MCF 10A (cell line): Measurements from ENCODE around the gene CHCHD4. TPM values are rescaled to one million over a fixed set of nuclear protein-coding genes. Genes with fewer than 3 reads are reported as not detected.

Experiments used
- BruUV-seq: library from RNA; stranded (reverse); fragments of 400-500 nt; replicated peaks from 2 replicates; lab custom pipeline; 2021; lab: Mats Ljungman, UMichigan
- CTCF ChIA-PET: fragments of 300-600 bp; sonication (Branson Sonifier 250); formaldehyde crosslinking; extraction: SDS; loops from one replicate; lab custom pipeline; 2021; ENCODE audit warnings: antibody characterized with exemption, inconsistent platforms; lab: Yijun Ruan, JAX
- POLR2A ChIA-PET: fragments of 300-600, 350-650 bp; sonication (Branson Sonifier 250); formaldehyde crosslinking; extraction: SDS; loops from one replicate; lab custom pipeline; 2020; ENCODE audit warnings: antibody characterized with exemption, inconsistent platforms; lab: Yijun Ruan, JAX
- DNase-seq: peaks from one replicate; pipeline ENCODE4 v3.0.0-alpha.2; 2018; ENCODE audit not compliant: unreplicated experiment
- H3K27ac Mint-ChIP-seq: one replicate; pipeline ENCODE4 v1.8.0; 2022; ENCODE audit warnings: mild to moderate bottlenecking, low read depth, mixed read lengths; ENCODE audit not compliant: unreplicated experiment
- H3K27me3 Mint-ChIP-seq: one replicate; pipeline ENCODE4 v1.8.0; 2022; ENCODE audit warnings: mixed read lengths; ENCODE audit not compliant: insufficient read depth, unreplicated experiment
- H3K36me3 Mint-ChIP-seq: one replicate; pipeline ENCODE4 v1.8.0; 2022; ENCODE audit warnings: mild to moderate bottlenecking, moderate library complexity, mixed read lengths; ENCODE audit not compliant: insufficient read depth, unreplicated experiment
- H3K4me1 Mint-ChIP-seq: one replicate; pipeline ENCODE4 v1.8.0; 2022; ENCODE audit warnings: mixed read lengths; ENCODE audit not compliant: insufficient read depth, unreplicated experiment
- H3K4me3 Mint-ChIP-seq: one replicate; pipeline ENCODE4 v1.8.0; 2022; ENCODE audit warnings: mild to moderate bottlenecking, moderate library complexity, mixed read lengths; ENCODE audit not compliant: unreplicated experiment
- H3K9me3 Mint-ChIP-seq: one replicate; pipeline ENCODE4 v1.8.0; 2022; ENCODE audit warnings: mixed read lengths; ENCODE audit not compliant: unreplicated experiment
- CTCF ChIP-seq: fragments of 200-600 bp; IDR thresholded peaks from one replicate; pipeline ENCODE4 v1.8.0; 2022; ENCODE audit warnings: antibody characterized with exemption, mild to moderate bottlenecking; ENCODE audit not compliant: unreplicated experiment
- intact Hi-C: fragments of 100-400 bp; cut with micrococcal nuclease; formaldehyde crosslinking; loops from 2 replicates; pipeline ENCODE4 v1.14.1; 2022
- total RNA-seq: library from RNA; stranded (reverse); gene quantifications from 2 replicates; pipeline ENCODE4 v1.2.3, GENCODE V29; 2022

CHCHD4 gene
- total RNA-seq, 1 experiment from 2014 or later = 35.0 TPM

GRCh38 chr3:14156843-14157561, 32.3 kb upstream of the CHCHD4 start:
- Mint-ChIP-seq H3K27me3 (no peaks in the 10 kb centered on the region), H3K4me3 (no peak overlapping the region), H3K27ac (peak overlapping the region; percentile 39), H3K4me1 (no peaks in the 10 kb centered on the region), H3K9me3 (no peaks in the 10 kb centered on the region), H3K36me3 (peaks cover 100% of the 10 kb centered on the region)
- ChIA-PET POLR2A (interaction anchor here (0.7 to 4.5 kb wide), 8 partner anchors 9 to 793 kb away, joined by 3 to 36 read pairs (median 4); partner anchors contain the start of genes LSM3, TMEM43 and XPC), CTCF (interaction anchor here (1.2 to 1.4 kb wide), 2 partner anchors 22 to 261 kb away, joined by 3 to 6 read pairs; partner anchors contain the start of genes LSM3 and XPC)
- BruUV-seq = no TSS peak
- no peak for TF ChIP-seq CTCF
- DNase-seq = no peak
- intact Hi-C loops = no loop called here

- no peak for TF ChIP-seq CTCF
- no peaks in the 10 kb centered on the region for H3K27me3 Mint-ChIP-seq
- H3K9me3 Mint-ChIP-seq = no peaks in the 10 kb centered on the region
- H3K36me3 Mint-ChIP-seq = peaks cover 100% of the 10 kb centered on the region
- intact Hi-C loops = no loop called here
- BruUV-seq = no TSS peak
- POLR2A ChIA-PET = interaction anchor here (0.8 to 4.5 kb wide), 6 partner anchors 11 to 794 kb away, joined by 3 to 36 read pairs (median 5); partner anchors contain the start of gene TMEM43
- no peaks in the 10 kb centered on the region for H3K4me1 Mint-ChIP-seq
- no peak overlapping the region for H3K4me3 Mint-ChIP-seq
- CTCF ChIA-PET = interaction anchor here (1.4 kb wide), 1 partner anchor 260 kb away, joined by 6 read pairs; no protein-coding TSS in a partner anchor
- DNase-seq = no peak
- no peak overlapping the region for H3K27ac Mint-ChIP-seq
These were observed 31.5 kb upstream of the CHCHD4 start for GRCh38 chr3:14156201-14156600.

- intact Hi-C loops = no loop called here
- Mint-ChIP-seq H3K4me1 (no peaks in the 10 kb centered on the region), H3K36me3 (peaks cover 100% of the 10 kb centered on the region), H3K4me3 (no peak overlapping the region), H3K27ac (no peak overlapping the region), H3K9me3 (no peaks in the 10 kb centered on the region), H3K27me3 (no peaks in the 10 kb centered on the region)
- DNase-seq = no peak
- BruUV-seq = no TSS peak
- POLR2A ChIA-PET = interaction anchor here (0.6 to 2.0 kb wide), 8 partner anchors 8 to 622 kb away, joined by 3 to 6 read pairs (median 4); partner anchors contain the start of genes LSM3 and XPC
- no peak for TF ChIP-seq CTCF
- CTCF ChIA-PET = no interaction called here
These were observed 30.3 kb upstream of the CHCHD4 start for GRCh38 chr3:14154895-14155440.

- Mint-ChIP-seq H3K4me1 (no peaks in the 10 kb centered on the region), H3K27ac (no peak overlapping the region), H3K4me3 (no peak overlapping the region), H3K27me3 (no peaks in the 10 kb centered on the region), H3K36me3 (peaks cover 100% of the 10 kb centered on the region), H3K9me3 (no peaks in the 10 kb centered on the region)
- no peak for TF ChIP-seq CTCF
- BruUV-seq = no TSS peak
- DNase-seq = no peak
- intact Hi-C loops = no loop called here
- POLR2A ChIA-PET = interaction anchor here (1.1 to 6.8 kb wide), 3 partner anchors 10 to 29 kb away, joined by 3 to 33 read pairs (median 10); partner anchors contain the start of genes CHCHD4 and TMEM43
- CTCF ChIA-PET = interaction anchor here (0.6 kb wide), 1 partner anchor 500 kb away, joined by 3 read pairs; no protein-coding TSS in a partner anchor
These were observed 29.6 kb upstream of the CHCHD4 start for GRCh38 chr3:14154276-14154675.
